GM19238 (cell line): ENCODE measurements around the gene SYTL3.

Experiments used
- DNase-seq: peaks from one replicate; pipeline ENCODE4 v3.0.0; 2011; ENCODE audit warnings: low spot score; ENCODE audit not compliant: insufficient read length

Gene SYTL3

DNA sequence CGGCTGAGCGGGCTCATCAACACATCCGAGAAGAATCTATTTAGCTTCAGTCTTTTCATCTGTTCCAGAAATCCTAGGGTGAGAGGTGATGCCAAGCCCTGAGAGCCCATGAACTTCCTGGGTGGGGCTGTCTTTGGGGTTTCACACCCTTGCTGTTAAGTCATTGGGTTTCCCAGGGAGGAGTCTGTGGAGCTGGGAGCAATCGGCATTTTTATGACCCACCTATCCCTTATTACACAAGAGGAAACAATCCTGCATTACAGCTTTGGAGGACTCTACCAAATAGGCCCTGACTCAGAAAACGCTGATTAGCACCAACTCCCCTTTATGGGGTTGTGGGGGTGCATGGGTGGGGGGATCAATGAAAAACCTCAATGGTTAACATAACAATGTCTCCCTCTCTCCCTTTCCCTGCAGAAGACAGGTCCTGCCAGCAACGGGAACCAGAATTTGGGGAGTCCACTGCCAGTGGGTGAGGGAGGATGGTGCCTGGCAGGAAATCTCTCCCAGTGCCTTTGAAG is 123.1 kb downstream of the SYTL3 start:
- DNase-seq: no peak

DNA sequence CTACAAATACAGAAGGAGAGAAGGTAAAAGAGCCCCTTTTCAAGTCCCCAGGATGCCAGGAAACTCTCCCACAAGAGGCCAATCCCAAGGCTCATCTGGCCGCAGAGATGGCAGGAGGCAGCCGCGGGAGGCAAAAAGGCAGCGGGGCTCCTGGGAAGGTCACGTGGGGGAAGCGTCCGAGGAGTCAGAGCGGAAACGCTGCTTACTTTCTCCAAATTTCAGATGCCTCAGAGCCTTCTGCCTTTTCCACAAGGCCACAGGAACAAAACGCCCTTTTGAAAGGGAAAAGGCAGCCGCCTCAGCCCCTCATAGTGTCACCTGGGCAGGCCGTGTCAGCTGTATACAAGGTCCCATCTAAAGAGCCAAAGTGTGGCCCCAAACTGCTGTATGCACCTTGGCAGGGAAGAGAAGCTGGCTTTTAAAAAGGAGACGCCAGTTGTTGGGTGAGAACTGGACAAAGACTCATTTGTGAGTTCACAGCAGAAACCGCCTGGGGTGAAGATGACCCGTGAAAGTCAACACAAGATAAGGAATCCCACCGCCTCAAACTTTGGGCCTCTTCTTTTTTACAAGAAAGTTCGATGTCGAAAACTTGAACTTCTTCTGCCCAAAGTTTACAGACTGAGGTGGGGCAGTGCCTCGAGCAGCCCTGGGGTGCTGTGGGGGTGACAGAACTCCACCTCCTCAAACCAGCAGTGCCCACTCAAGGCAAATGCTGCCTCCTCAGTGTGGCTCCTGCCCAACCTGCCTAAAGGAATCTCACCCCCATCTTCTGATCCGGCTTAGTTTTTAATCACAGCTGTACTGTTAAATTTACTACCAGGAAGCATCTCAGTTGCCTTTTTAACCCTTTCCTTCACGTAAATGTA is 124.0 kb downstream of the SYTL3 start:
- DNase-seq: no peak

DNA sequence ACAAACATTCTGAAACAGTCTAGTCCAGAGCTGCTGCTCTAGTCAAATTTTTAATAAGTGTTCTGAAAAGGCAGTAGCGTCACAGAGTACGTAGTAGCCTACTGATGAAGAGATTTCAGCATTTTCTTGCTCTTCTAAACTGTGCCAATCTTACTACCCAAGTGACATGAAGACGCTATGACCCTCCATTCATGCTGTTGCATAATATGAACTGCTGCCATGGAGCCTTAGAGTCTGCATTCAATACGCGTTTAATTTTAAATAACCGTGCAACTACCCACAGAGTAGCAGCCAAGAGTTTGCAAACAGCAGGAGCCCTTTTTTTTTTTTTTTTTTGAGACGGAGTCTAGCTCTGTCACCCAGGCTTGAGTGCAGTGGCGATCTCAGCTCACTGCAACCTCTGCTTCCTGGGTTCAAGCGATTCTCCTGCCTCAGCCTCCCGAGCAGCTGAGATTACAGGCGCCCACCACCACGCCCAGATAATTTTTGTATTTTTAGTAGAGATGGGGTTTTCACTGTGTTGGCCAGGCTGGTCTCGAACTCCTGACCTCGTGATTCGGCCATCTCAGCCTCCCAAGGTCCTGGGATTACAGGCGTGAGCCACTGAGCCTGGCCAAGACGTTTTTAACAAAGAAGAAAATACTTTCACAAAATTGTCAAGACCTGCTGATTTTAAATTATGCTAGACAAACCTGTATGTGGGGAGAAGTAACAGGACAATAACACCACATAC is 125.0 kb downstream of the SYTL3 start:
- no peak for DNase-seq

DNA sequence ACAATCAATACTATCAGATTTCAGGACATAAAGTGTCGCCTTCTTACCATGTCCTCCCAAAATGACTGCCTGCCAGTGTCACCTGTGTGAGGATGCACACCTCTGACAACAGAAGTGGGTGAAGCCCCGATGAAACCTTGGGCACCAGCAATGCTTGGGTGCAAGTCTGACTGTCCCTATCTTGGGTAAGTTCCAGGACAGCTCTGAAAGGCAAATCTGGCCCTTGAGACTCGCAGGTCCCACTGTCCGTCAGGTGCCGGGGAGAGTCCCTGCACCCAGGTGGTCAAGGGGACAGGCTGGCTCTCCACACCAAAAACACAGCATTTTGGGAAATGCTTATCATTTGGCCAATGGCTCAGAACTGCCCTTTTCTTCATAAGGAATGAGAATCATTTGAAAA is 126.0 kb downstream of the SYTL3 start:
- DNase-seq: no peak

DNA sequence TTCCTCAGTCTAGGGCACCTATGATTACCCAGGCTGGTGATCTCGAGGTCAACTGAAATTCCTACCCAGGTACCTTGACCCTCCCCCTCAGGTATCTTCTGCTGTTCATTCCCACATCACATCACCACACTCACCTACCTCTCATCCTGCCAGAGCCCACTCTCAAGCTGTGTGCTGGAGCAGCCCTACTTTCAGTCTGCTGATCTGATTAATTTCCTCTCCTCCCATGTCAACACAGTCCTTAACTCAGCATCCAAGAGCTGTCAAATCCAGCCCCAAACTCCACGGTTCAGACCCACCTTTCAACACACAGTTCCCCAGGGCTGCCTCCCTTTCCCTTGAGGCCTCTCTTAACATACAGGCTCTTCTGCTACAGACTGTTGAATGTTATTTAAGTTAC is 126.9 kb downstream of the SYTL3 start:
- no peak for DNase-seq

DNA sequence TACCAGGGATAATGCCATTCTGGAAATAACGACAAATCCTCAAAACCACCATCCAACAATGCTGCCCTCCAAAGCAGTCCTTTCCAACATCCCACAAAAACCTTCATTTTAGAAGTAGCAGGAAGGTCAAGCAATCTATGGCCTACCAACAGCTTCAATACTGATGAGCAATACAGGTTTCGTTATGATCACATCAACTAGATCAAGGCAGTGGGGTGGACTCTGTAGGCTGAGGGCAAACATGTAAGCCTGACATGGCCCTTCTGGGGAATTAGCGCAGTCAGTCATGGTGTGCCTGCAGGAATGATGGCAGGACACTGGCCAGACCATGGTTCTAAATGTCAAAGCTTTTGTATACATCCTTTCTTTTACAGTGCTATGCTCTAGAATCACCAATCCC is 127.7 kb downstream of the SYTL3 start:
- no peak for DNase-seq

DNA sequence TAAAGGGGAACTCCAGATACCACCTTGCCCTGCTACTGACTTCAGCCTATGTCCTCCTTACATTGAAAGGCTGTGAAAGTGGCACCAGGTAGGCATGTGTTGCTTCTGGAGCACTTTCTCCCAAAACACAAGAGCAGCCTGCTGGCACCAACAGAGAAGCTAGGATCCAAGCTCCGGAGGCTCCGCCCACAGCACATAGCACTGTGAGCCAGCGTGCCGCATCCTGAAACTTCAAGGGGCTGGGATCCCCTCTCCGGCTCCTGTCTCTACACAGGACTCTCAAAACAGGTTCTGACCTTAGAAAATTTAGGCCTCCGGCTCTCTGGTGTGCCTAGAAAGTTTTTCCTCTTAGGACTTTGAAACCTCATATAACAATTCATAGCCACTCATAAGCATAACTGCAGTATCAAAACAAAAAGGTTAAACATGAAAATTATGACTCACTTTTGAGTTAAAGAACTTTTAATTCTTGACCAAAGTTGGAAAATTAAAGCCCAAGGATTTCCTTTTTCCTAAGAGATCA is 128.2 kb downstream of the SYTL3 start:
- DNase-seq: no peak

DNA sequence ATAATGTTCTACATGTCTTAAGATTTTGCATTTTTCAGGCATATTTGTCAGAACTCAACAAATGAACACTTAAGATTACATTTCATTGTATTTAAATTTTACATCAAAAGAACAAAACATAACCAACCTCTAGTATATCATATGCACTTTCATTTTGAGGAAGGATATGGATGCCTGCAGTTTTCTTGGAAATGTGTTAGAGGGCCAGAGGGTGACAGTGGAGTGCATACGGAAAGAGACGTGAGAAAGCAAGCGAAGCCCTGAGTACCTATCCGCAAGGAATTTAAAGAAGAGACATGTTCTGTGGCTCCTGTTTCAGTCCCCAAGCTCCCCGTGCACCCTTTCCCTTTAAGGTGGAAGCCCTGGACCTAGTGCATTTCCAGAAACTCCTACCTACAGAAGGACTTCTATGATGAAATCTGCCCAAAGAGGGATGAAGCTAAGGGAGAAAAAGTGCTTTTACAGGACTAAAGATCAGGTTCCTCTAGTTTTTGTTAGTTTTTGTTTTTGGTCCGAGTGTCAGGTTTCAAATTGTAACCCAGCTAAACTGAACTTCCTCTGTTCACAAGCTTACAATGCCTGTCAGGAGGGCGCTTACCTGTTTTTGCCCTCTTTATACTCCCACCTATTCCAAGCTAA is 130.5 kb downstream of the SYTL3 start:
- DNase-seq: no peak

DNA sequence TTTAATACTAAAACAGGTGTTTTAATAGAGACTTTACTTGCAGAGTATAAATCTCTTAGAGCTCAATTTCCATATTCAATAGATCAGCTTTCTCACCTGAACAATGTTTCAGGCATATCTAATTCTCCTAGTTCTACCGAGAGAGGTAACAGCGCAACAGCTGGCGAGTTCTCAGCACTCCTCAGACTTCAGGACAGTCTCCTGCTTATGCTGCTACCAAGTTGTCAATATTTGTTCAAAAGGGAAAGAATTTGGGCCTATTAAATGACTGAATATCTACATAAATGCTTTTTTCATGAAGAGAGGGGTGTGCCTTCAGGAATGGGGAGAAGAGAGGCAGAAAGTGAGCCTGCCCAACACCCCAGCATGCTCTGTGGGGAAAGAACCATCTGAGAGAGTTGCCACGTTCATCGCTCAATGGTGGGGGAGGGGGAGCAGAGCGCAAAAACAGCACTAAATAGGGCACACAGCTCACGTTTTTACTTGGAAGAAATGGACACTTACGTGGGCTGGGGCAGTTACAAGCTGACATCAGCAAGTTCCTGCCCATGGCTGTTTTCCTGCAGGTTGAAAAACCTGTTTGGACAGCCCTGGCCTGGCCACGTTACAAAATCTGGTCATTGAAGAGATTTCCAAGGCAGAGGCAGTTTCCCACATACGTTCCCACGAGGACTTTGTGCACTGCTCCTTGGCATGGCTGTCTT is 131.3 kb downstream of the SYTL3 start:
- no peak for DNase-seq

DNA sequence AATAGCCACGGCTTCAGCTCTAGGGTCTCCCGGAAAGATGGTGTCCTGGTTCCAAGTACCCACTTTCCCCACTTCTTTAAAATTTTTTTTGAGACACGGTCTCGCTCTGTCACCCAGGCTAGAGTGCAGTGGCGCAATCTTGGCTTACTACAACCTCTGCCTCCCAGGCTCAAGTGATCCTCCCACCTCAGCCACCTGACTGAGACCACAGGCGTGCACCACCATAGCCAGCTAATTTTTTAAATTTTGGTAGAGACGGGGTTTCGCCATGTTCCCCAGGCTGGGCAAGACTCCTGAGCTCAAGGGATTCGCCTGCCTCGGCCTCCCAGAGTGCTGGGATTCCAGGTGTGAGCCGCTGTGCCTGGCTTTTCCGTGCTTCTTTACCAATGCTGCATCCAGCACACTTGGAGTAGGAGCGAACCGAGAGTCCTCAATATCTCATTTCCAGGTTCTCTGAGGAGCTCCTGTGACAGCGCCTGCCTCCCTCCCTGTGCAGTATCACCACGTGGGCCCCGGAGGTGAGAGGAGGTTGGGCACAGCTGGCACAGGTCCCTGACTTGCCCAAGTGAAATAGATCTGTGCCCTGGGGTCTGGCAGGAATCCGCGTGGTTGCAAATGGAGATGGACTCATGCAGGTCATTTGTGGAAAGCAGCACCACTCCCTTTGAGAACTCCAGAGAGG is 132.0 kb downstream of the SYTL3 start:
- DNase-seq: no peak

DNA sequence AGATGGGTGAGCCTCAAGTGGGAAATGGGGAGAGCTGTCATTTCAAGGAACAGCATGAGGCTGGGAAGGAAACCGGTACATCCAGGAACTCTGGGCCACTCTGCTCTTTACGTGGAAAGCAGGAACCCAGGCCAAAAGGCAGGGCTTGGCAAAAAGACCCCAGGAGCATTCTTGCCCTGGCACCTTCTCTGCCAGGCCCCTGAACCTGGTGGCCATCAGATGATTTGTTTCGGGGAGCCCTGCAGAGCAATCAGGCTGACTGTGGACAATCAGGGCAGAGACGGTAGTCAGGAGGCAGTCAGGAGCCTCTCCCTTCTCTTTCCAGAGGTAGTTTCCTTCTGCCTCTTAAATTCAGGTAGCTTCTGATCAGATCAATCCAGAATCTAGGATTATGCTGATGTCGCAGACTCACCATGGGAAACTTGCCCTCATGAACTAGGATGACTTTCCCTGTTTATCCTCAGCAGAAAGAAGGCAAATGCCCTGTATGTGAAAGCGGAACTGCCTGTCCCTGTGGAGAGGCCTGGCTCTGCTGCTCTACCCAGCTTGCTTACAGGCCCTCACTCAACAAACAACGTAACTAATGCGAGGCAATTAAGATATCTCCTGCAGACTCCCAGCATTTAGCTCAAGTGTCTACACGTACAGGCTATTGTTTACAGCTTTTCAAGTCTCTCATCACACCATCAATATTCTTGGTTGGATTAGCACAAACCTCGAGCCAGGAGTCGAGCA is 132.7 kb downstream of the SYTL3 start:
- DNase-seq: no peak

DNA sequence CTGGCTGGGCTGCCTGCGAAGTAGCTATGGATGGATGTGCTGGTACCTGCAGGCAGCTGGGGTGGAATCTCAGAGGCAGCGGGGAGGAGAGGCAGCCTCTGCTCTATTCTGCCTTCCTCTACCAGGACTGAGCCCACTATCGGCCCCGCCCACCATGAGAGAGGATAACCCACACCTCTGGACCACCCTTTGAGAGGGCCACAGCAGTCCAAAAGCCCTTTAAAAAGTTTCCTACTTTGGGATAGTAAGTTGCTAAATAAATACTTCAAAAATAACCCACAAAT is 133.3 kb downstream of the SYTL3 start:
- DNase-seq: no peak

DNA sequence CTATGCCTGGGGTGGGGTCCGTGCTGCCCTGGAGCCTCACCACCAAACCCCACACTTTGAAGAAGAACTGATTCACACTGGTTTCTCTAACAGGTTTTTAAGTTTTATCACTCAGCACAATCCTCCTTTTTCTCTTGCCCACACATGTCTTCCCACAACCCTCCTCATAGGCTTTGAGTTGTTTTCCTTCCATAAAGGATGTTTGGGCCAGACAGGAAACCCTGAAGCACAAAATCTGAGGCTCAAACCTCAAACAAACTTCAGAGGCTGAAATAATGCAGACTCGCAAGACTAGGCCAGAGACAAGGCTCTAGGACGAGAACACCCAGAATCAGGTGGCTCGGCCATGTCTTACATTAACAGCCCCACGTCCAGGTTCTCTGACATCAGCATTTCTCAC is 134.0 kb downstream of the SYTL3 start:
- DNase-seq: no peak

DNA sequence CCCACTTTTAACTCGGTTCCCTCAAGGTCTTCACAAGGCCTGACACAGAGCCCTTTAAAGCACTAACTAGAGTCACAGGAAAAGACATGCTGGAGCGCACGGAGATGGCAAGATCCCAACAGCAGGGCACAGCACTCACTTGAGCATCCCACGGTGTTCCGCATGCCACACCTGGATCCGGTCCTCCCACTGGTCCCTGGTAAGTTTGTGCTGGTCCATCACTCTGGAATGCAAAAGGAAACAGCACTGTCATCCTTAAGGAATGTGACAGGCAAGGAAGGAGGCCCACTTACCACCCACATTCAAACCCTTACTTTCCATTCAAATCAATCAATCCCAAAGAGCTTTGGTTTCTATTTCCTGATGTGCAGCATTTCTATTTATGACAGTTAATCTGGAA is 134.7 kb downstream of the SYTL3 start:
- no peak for DNase-seq

DNA sequence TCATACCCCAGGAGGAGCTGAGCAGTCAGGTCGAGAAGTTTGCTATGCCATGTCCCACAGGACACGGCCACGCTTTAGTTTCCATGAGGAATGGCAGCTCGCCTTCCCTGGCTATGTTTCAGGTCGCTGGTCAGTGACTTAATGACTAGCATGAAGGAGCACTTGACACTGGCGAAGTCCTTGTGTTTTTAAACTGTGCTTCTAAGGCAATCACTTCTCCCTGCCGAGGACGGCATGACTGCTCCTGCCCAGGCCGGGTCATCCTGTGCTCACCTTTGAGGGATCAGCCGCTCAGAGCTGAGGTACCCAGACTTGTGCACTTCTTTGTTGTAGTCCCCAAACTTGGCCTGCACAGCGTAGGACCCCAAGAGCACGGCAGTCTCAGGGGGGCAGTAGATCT is 135.2 kb downstream of the SYTL3 start:
- DNase-seq: no peak

DNA sequence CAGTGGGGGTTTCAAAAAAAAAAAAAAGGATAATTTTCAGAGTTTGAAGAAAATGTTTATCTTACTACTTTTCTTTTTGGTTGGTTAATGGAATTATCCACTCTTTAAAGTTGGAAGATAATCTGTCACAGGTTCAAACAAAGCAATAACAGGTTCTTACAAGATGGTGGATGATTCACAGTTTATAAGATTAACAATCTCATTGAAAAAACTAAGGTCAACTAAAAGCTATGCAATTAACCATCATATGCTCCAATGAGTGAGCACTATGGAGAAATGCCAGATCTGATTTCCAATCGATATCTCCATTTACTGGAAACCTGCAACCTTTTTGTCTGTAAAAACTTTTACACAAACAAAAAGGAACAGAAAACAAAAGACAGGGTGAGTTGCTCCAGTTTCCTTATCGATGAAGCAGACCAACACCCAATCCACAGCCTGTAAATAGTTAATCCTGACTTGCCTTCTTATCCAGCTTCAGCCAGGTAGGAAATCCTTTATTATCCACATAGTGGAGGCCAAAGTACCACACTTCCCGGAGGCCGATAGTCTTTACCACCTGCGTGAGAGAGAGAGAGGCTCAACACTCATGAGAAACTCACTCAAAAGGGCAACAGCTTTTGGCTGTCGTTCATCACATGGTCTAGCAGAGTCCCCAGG is 136.9 kb downstream of the SYTL3 start:
- DNase-seq: no peak

DNA sequence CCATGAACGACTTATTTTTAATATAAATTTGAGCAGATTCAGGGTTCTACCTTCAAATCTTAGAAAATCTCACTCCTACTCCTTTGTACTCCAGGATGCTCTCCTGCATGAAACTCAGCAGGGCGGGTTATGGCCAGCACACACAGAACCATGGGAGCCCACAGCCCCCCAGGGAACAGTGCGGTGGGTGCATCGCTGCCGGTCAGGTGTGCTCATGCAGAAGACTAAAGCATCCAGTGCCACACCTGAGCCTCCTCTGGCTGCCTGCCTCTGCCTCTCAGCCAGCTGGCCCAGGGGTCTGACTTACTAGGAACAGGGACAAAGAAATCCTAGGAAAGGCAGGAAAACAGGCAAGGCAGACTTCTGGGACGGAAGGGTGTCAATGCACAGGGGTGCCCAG is 137.5 kb downstream of the SYTL3 start:
- no peak for DNase-seq

DNA sequence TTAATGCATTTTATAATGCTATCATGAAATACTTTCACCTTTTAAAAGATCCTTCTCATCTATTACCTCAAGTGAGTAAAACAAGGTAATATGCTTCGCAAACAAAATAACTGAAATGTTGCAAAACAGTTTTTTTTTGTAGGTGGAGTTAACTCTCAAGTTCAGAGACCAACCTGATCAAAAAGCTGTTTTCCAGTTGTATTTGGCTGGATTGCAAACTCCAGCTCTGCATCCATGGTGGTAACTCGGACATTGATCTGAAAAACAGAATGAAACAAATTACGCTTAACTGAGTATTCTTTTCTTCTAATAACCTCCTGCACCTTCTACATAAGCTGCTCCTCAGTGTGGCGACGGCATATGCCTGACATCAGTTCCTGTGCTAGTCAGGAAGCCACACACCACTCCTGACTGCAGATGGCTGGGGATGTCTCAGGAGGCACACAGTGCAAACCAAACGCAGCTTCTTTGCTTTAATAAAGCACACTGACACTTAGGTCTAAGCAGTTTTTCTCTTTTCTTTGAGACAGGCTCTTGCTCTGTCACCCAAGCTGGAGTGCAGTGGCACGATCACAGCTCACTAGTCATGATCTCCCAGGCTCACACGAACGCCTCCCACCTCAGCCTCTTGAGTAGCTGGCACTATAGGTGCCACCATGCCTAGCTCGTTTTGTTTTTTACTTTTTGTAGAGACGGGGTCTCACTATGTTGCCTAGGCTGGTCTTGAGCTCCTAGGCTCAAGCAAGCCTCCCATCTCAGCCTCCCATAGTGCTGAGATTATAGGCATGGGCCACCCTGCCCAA is 139.5 kb downstream of the SYTL3 start:
- peak; percentile 27 for DNase-seq

DNA sequence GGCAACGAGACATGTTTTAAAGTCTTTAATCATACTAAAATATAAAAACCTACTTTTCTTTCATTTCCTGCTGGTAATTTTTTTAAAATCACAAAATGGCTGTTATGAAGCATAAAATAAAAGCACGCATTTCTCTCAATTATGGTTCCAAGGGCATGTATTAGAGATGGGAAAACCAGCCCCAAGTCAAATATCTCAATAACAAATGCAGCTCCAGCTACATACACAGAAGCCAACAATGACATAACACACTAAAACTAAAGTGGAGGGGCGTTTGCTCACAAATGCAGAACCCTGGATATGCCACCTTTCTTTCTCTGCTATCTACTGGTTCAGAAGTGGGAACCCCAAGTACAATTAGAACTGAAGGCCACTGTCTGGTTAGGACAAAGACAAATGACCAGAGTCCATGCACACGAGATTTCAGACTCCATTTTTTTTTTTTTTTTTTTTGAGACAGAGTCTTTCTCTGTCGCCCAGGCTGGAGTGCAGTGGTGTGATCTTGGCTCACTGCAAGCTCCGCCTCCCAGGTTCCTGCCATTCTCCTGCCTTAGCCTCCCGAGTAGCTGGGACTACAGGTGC is 141.5 kb downstream of the SYTL3 start:
- DNase-seq: no peak
